Measurements from ENCODE around the gene C12orf57. TPM values are rescaled to one million over a fixed set of nuclear protein-coding genes. Genes with fewer than 3 reads are reported as not detected.
A peak's percentile ranks its signal among the peaks of the same experiment; 100 is the strongest.
"Not testable (repeated sequence)": the region's sequence is repeated elsewhere in the genome, so short reads cannot be mapped to it uniquely, and the experiment has no call there.

Gene C12orf57
- polyA plus RNA-seq, 1 experiment: 359 TPM

- ChIA-PET POLR2A (interaction anchor here (1.6 kb wide), 1 partner anchor 14 kb away, joined by 4 read pairs; no protein-coding TSS in a partner anchor), CTCF (interaction anchor here (0.6 to 4.4 kb wide), 5 partner anchors 8 to 36 kb away, joined by 3 to 23 read pairs (median 6); partner anchors contain the start of genes ENO2 and SPSB2)
- Histone ChIP-seq H3K4me3 (ENCODE audit: low read depth, low read length) (peak overlapping the region; percentile 96), H3K27ac (ENCODE audit: low read depth, low read length) (no peak overlapping the region), H3K27me3 (ENCODE audit: control insufficient read depth, insufficient read depth, low read length) (no peaks in the 10 kb centered on the region), H3K9me3 (ENCODE audit: control insufficient read depth, insufficient read depth, low read length) (no peaks in the 10 kb centered on the region)
- TF ChIP-seq CTCF (IDR thresholded peaks at IDR 0.05; ENCODE audit: low read depth, low read length): no peak
- DNase-seq (ENCODE audit: low read depth, low spot score): no peak
Observed at GRCh38 chr12:6905414-6906040, 38.3 kb upstream of the C12orf57 start.

- not testable (repeated sequence) for DNase-seq (ENCODE audit: low read depth, low spot score); H3K27ac ChIP-seq (ENCODE audit: low read depth, low read length); H3K4me3 ChIP-seq (ENCODE audit: low read depth, low read length); H3K27me3 ChIP-seq (ENCODE audit: control insufficient read depth, insufficient read depth, low read length); H3K9me3 ChIP-seq (ENCODE audit: control insufficient read depth, insufficient read depth, low read length)
- POLR2A ChIA-PET: interaction anchor here (0.5 to 1.2 kb wide), 4 partner anchors 17 to 374 kb away, joined by 3 to 5 read pairs (median 4); partner anchors contain the start of genes GAPDH and SPSB2
- CTCF ChIA-PET: interaction anchor here (1.1 to 4.4 kb wide), 3 partner anchors 17 to 35 kb away, joined by 3 to 23 read pairs (median 4); partner anchors contain the start of gene SPSB2
Observed at GRCh38 chr12:6908141-6908540, 35.7 kb upstream of the C12orf57 start.

GRCh38 chr12:6909421-6910145 lies 34.2 kb upstream of the C12orf57 start:
- CTCF ChIA-PET: interaction anchor here (0.6 to 4.4 kb wide), 4 partner anchors 16 to 84 kb away, joined by 3 to 23 read pairs (median 4); partner anchors contain the start of gene SPSB2
- POLR2A ChIA-PET: interaction anchor here (0.6 kb wide), 1 partner anchor 30 kb away, joined by 4 read pairs; no protein-coding TSS in a partner anchor
- Histone ChIP-seq H3K27me3 (ENCODE audit: control insufficient read depth, insufficient read depth, low read length) (no peaks in the 10 kb centered on the region), H3K4me3 (ENCODE audit: low read depth, low read length) (no peak overlapping the region), H3K9me3 (ENCODE audit: control insufficient read depth, insufficient read depth, low read length) (no peaks in the 10 kb centered on the region; the same call in 1 of the 2 replicates), H3K27ac (ENCODE audit: low read depth, low read length) (no peak overlapping the region)
- no peak for TF ChIP-seq CTCF (IDR thresholded peaks at IDR 0.05; ENCODE audit: low read depth, low read length)
- no peak for DNase-seq (ENCODE audit: low read depth, low spot score)

- ChIA-PET CTCF (interaction anchor here (1.4 to 2.2 kb wide), 2 partner anchors 12 to 40 kb away, joined by 8 to 16 read pairs; partner anchors contain the start of gene SPSB2), POLR2A (no interaction called here)
- no peak for DNase-seq (ENCODE audit: low read depth, low spot score)
- no peak for TF ChIP-seq CTCF (IDR thresholded peaks at IDR 0.05; ENCODE audit: low read depth, low read length)
- Histone ChIP-seq H3K4me3 (ENCODE audit: low read depth, low read length) (no peak overlapping the region), H3K27me3 (ENCODE audit: control insufficient read depth, insufficient read depth, low read length) (no peaks in the 10 kb centered on the region), H3K9me3 (ENCODE audit: control insufficient read depth, insufficient read depth, low read length) (no peaks in the 10 kb centered on the region; the same call in 1 of the 2 replicates), H3K27ac (ENCODE audit: low read depth, low read length) (no peak overlapping the region)
Observed at GRCh38 chr12:6912164-6912935, 31.5 kb upstream of the C12orf57 start.
